Islet precursor cell (in vitro differentiated cells): Measurements from ENCODE around the gene KCNMA1.

Experiments
- DNase-seq: peaks from one replicate; pipeline ENCODE4 v3.0.0-alpha.2; 2018

The KCNMA1 gene

DNA sequence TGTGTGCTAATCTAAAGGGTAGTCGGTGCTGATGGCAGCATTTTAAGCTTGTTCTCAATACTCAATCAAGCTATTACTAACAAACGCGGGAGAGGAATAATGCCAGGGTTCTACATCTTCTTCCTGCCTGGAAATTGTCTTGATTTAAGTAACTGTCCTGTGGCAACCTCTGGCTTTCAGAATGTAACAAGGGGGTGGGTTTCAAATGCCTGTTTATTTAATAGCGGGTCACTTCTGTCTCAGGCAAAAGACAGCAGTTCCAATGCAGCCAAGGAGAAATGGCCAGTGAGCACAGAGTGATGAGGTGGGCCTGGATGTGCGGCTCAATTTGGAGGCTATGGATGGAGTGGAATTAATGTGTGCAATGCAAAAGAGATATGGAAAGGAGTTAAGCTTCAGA, 692.4 kb downstream of the KCNMA1 start:
- DNase-seq, result no peak

DNA sequence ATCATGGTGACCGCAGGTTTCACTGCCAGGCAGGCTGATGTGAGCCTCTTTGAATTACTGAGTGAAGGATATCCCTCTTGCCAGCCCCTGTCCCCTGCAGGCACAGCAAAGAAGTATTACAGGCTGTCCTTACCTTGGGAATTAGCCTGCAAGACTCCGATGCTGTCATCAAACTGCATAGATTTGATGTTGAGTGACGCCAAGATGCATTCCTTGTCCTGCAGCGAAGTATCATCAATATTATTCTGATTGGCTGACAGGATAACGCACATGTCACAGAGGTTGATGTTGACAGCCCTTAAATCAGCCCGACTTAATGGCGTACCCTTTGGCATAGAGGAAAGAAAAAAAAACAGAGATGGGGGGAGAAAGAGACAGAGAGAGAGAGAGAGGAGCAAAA, 693.0 kb downstream of the KCNMA1 start:
- no peak for DNase-seq

DNA sequence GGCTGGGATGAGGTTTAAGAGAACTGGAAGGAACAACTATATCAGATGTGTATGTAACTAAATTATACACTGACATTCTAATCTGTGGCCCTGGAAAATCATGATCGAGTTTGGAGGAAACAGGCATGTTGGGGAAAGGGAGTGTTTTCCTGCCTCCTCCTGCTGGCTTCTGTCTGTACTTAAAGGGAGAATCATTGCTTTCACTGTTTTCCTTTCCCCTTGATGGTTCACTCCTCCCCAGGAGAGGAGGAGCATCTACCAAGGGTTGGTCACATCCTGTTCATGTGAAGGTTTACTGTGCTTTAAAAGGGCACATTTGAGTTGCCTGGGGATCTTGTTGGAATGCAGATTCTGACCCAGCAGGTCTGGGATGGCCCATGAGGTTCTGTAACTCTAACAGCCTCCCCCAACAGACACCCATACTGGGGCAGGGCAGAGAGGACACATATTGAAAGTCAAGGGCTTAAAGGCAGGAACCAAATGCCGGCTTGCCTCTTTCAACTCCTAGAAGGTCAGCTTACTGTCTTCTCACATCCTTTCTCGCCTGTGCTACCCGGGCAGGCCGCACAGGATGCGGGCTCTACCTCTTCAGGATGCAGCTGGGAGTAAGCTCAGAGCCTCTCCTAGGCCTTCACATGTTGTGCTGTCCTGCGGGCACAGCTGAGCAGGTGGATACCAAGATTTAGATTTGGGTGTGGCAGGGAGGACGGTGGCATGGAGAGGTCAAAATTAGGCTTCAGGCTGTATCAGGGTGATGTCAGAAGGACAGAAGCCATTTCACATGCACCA, 694.8 kb downstream of the KCNMA1 start:
- no peak for DNase-seq

DNA sequence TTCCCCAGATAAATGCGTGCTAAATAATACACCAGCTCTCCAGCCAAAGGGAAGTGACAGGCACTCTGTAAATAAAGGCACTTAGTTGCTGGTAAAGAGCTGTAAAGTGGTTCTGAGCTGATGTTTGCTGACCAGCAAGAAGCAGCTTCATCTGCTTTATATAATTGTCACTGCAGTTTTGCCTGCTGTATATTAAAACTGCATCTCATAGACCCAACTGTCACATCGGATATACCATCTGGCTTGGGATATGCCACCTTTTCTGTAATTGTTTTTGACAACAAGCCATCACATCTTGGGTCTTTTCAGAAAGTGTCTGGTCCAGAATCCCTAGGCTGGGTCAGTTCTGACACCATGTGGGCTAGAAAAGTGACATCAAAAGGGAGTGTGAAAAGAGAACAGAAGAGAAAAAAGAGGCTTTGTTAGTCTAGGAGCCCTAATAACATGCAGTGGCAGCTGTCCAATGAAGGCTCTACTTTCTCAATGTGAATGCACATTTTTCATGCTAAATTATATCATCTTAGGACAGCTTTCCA, 697.6 kb downstream of the KCNMA1 start:
- DNase-seq, result no peak

DNA sequence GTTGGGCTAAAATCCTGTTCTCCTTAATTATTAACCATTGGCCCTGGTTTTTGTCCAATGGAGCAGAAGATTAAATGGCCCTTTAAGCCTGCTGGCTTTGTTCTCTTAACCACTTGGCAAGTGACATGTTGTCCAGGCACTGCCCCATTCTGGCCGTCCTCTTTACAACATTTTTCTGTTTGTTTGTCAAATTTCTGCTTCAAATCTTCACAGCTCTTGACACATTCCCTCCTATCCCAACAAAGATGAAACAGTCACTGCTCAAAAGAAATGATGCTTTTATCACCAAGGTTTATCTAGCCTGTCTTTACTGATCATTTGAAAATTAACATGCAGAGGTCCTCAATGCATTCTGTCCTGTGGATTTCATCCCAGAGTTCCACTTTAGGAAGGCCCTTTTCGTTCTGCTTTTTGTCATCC, 700.4 kb downstream of the KCNMA1 start:
- no peak for DNase-seq

DNA sequence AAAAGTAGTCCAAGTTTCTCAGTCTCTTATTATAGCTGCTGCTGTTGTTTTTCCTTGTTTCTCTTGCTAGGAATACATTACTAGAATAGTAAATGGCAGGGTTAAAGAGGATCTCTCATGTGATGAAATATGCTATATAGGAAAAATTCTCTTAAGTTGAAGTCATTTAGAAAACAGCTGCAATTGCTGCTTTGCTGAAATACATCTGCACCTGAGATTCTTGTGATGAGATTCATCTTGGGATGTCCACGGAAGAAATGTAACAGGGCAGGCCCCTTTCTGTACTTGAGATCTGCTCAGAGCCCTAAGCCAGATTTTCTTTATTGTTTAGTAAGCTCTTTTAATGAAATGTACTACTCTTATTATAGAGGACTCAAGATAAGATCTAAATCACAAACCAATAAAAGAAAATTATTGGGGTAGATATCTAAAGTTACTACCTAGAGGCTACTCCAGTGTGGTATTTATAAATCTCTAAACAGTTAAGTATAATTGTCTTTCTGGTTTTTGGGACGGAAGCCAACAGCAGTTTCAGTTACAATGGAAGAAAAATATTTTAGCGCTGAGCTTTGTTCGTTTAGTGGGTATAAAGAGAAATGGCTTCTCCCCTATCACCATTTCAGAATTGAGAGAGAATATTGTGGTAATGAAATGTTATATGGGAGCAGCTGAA, 701.5 kb downstream of the KCNMA1 start:
- DNase-seq, result no peak

DNA sequence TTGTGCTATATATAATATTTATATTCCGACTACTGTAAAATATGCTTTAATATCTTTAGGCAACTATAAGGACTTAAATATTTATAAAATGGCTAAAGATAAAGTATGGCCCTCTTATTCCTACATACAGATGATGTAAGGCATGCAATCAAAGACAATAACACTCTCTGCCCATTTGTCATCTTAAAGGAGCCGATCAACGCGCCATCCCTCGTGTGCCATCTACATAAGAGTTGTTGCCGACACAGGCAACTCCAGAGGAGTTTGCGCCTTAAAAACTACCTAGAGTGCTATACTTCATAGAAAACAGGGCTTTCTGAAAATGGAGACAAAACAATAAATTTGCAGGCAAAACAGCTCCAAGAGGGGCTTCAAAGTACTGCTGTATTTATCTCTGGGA, 709.0 kb downstream of the KCNMA1 start:
- DNase-seq, result no peak

DNA sequence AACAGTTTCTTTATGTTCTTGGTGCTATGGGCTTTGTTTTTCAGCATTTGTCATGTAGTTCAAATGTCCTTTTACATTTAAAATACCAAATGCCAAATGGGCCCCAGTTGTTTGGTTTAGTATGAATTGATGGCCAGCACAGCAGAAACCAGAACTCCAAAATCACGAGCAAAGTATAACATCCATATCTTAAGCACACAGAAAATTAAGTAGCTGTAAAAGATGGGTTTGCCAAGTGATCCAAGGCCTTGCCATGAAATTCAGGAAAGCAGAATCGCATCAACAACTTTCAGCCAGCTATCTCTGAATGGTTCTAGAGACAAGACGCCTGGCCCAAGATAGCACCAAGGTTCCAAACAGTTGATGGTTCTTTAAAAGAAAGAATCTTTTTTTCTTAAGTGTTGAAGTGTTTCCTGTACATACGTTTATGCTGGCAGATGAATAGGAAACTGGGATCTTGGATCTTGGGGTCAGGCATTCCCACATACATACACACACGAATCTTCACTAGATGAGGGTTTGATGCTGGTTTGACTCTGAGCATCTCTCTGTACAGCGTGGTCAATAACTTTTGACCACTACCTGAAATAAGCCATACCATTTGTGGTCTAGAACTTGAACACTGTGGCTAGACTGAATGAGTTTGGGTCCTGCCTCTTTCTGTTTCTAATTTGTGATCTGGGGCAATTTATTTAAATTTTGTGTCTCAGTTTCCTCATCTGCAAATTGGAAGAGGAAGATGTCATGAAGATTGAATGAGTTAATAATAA, 711.8 kb downstream of the KCNMA1 start:
- DNase-seq, result no peak

DNA sequence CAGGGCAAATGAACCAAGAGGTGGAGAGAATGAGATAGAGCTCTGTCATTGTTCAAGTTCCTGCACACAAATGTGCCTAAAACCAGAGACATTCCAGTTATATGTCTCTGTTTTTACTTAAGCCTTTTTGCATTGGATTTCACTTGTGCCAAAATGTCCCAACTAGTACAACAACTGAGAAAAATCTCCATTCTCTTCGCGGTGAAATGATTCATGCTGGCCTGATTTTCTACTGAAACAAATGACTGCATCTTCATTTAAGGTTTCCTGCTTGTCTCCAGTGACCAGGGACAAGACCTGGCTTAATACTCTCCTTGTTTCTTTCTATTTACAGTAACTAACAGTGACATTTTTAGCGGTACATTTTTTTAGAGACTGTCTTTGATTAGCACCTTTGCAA, 714.9 kb downstream of the KCNMA1 start:
- no peak for DNase-seq

DNA sequence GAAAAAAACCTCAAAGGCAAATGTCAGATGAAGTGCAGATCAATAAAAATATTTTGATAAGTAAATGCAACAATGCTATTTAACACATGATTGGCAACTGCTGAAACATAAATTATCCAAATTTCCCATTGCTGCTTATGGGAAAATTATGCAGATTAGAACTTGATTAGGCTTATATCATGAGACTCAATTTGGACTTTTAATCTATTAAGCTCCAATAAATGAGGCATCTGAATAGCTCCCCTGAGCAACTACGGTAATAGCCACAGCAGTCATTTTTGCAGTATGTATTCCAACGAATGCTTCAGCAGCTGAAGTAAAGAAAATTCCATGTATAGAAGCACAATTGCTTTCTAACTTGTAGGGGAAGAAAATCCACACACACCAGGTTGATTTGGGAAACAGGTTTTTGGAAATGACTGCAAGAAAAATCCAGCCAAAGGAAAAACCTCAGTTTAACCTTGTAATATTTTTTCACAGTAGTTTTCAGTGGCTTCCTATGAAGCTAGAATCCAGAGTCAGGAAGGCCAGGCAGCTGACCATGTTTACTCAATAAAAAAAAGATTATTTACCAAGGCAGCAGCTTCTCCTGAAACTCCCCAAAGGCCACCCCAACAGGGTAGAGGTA, 716.1 kb downstream of the KCNMA1 start:
- no peak for DNase-seq

DNA sequence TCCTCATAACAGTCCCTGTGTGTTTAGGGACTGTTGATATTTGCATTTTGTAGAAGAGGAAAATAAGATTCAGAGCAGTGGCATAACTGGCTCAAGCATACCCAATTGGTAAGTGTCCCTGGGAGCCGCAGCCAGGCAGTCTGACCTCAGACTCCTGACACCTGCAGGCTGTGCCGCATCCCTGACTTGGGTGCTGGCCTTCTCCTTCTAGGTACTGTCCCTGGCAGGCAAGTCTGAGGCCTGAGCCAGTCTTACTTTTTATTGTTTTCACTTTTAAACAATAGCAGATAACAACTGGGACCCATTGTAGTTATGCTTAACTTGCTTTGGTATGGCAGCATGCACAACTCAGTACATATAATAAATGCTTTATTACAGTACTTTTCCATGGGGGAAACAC, 717.0 kb downstream of the KCNMA1 start:
- DNase-seq, result no peak

DNA sequence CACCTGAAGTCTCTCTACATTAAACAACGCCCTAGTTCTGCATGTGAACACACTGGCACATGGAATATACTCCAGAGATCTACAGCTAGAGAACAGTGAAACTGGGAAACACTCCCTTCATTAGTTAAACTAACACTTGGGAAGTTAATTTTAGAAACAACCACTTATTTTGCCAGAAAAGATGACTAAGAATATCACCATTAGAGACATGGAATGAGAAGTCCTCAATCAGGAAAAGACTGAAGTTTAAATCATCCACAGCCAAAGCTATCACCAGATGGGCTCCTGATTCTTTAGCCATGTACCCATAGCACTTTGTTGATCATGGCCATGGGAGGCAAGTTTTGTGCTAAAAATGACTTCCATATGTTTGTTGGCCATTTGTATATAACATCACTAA, 719.5 kb downstream of the KCNMA1 start:
- DNase-seq, result no peak

DNA sequence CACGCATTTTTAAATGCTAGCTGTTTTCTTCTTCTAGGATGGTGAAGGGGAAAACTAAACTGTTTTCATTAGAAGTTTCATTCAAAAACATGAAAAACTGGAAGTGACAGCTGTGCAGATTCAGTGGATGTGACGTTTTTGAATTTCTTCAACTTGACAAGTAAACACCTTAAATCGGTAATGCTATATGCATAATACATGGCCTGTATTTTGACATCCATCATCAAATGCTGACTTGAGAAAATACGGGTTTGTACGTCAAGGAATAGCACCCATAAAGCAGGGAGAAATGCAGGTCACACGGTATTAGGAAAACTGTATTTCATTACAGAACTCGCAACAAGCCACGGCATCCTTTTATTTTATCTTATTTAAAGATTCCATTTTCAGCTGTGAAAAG, 720.5 kb downstream of the KCNMA1 start:
- no peak for DNase-seq

DNA sequence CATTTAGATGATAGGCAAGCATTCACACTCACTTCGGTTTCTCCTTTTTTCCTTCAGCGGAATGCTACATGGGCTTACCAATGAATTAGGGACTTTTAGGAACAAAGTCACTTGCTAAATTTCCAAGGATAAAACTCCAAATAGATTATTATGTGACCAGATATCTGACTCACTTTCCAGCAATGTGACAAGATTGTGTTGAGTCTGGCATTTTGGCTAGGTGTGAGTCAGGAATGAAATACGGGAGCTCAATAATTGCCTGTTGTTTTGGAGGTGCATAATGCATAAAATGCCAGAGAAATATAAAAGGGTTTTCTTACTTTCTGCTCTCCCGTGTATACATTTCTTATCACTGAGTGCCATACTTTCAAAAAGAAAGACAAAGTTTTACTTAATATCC, 721.1 kb downstream of the KCNMA1 start:
- DNase-seq, result no peak

DNA sequence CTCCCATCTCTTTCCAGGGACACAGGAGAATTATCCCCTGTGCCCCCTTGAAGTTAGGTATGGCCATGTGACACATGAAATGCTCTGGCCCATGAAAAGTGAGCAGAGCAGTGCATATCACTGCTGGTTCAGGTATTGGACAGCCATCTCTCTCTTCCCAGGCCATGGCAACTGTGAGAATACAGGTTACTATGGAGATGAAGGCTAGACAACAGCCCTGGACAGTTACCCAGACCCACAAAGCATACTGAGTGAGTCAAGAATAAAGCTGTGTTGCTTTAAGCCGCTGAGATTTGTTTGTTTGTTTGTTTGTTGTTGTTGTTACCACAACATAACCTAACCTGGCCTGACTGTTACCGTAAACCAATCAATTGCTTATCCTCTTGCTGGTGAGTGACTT, 722.3 kb downstream of the KCNMA1 start:
- DNase-seq, result no peak

DNA sequence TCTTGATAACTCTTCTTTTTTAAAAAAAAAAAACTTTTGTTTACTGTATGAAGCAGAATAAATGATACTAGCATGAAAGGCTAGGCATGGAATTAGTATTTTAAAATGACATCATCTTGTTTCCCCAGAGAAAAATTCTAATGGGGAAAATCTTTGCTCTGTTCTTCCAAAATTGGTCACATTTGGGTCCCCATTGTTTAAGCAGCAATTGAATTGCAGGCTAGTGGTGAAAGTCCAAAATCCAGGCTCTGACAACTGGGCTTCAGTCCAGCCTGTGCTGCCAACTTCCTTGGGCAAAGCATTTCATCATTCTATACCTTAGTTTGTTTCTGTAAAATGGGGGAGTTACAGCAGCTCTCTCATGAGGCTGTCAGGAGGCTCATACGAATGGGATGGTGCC, 726.4 kb downstream of the KCNMA1 start:
- no peak for DNase-seq

DNA sequence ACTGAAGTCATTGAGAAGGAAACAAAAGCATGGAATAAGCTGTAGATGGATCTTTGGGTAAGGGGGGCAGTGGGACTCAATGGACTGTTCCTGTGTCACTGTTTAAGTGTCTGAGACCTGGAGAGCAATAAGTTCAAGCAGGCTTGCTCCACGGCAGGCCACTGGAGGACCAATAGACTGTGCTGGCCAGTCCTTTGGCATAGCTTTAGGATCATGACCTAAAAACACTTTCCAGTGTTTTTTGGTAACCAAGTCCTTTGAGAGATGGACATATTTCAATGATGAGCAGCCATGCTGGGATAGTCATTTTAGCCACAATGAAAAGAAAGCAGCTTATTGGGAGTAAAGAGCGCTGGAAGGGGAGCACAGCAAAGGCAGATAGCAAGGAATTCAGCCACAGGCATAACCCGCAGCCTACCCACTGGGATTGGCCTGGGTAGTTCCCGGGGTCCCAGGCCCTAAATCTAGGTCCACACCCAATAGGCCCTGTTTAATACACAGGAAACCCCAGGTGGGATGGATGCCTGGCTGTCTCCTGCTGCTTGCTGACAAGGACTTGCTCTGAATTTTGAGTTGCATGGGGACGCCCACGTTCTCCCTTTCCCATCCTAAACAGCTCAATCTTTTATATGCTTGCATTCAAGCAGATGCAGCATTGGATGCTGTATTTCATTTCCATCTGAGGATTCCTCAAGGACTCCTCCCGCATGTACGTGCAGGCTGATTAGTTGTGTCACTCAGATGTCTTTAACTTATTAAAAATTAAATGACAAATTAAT, 727.2 kb downstream of the KCNMA1 start:
- no peak for DNase-seq

DNA sequence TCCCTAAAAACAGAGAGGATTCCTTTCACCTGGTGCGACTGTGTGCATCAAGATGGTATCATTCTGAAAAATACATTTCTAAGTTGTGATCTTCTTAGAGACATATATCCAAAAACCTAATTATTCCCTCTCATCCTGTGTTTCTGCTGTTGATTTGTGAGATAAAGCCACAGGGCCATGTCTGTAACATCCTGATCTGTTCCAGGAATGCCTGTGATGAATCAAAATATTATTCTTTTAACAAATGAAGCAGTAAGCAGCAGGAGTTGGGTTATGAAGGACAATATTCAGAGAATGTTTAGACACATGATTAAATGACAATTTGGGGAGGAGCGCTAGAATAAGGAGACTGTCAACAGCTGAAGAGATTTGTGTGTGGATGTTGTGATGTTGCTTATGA, 731.4 kb downstream of the KCNMA1 start:
- no peak for DNase-seq

DNA sequence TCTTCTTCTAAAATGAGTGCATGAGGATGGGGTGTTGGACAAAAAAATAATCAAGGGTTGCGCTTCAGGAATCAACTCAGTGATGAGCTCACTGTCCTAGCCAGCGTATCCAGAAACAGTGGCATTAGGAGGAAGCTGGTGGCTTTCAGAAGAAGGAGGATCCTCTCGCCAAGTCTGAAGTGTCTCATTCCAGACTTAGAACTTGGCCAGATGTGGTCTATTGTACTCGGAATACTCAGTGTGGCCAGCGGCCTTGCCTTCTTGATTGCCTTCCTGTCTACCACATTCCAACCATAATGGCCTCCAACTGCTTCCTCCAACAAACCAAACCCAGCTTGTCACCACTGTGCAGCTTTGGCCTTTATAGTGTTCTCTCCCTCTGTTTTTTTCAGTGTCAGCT, 732.4 kb downstream of the KCNMA1 start:
- DNase-seq, result no peak

DNA sequence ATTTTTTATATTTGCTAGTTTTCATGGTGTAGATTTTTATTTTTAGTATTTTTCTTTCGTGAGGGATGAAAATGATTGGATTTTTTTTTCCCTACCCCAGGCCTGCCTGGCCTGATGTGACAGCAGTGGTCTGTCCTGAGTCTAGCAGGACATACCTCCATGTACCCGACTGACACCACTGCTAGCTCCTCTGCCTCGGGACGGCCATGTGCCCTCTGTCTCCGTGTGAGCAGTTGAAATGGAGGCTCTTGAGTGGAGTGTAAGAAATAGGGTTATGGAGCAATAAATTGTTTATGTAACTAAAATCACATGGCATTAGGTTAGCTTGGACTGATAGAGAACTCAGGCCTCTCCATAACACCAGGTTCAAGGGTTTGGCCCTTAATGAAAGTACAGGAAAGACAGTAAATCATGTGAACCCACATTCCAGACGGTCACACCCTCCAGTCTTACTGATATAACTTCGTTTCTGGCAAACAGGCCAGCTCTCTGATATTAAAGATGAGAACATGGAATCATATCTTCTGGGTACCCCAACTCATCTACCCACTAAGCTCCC, 734.1 kb downstream of the KCNMA1 start:
- no peak for DNase-seq

DNA sequence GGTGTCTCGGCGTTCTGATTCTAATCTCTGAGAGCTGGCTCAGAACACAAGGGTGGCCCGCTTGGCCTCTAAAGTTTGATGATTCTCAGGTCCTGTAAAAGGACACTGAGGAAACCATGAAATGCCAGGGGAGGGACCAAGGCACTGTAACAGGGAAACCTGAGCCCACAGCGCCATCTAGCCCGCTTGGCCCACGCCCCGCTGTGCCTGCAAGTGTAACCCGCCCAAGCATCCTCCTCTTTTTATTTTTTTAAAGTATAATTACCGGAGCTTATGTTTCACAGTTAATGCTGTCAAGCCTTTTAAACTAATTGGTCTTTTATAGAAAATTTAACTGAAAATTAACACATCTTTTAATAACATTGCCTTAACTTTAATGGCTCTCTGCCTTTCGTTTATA, 734.7 kb downstream of the KCNMA1 start:
- peak; percentile 74 for DNase-seq

DNA sequence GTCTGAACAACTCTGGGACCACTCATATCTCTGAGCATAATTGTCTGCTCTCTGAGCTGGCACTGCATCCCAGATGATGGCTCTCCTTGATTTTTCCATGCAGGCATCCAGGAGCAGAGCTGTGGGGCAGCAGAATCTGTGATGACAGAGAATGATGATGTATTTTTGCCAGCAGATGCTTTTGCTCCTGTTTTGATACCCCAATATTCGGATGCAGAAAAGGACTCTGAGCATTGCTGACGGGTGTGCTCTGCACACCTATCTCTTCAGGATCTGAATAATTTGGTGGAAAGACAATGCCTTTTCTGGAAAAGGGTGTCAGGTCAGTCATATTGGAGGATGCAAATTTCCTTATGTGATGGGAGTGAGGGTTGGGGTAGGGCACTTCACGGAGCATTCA, 735.9 kb downstream of the KCNMA1 start:
- DNase-seq, result no peak
